IMR-90 (cell line): ENCODE results near the gene TBC1D16. TPM values are rescaled to one million over a fixed set of nuclear protein-coding genes. Genes with fewer than 3 reads are reported as not detected.

Experiments
- ATAC-seq: fragments of 200-7000 bp; cut with Tn5 transposase; 2 replicates; pipeline ENCODE4 v1.9.1; 2020; ENCODE audit warnings: low read depth, mild to moderate bottlenecking, moderate library complexity
- BruUV-seq: library from RNA; stranded (reverse); fragments of 400-500 nt; replicated peaks from 2 replicates; lab custom pipeline; 2021; lab: Mats Ljungman, UMichigan
- CTCF ChIA-PET: fragments of 300-600 bp; formaldehyde crosslinking; extraction: SDS; loops from one replicate; lab custom pipeline; 2021; ENCODE audit warnings: antibody characterized with exemption; lab: Yijun Ruan, JAX
- POLR2A ChIA-PET: fragments of 300-600 bp; sonication (Branson Sonifier 250); formaldehyde crosslinking; loops from one replicate; lab custom pipeline; 2022; ENCODE audit warnings: antibody characterized with exemption; ENCODE audit not compliant: unreplicated experiment; lab: Charles Lee
- DNase-seq: peaks from one replicate; pipeline ENCODE4 v3.0.0; 2013
- H2AFZ ChIP-seq: replicated peaks from 2 replicates; pipeline ENCODE3; 2013; ENCODE audit warnings: low read length, mild to moderate bottlenecking; ENCODE audit not compliant: poor library complexity
- H2AK5ac ChIP-seq: 2 replicates; pipeline ENCODE4 v1.6.1; 2013; ENCODE audit warnings: low read depth, low read length, inconsistent platforms
- H2AK9ac ChIP-seq: replicated peaks from 2 replicates; pipeline ENCODE3; 2013; ENCODE audit warnings: mild to moderate bottlenecking, low read depth, low read length, moderate library complexity; ENCODE audit not compliant: poor library complexity
- H2BK120ac ChIP-seq: 2 replicates; pipeline ENCODE4 v1.6.1; 2013; ENCODE audit warnings: low read depth, low read length, inconsistent platforms
- H2BK15ac ChIP-seq: 3 replicates; pipeline ENCODE4 v1.6.1; 2013; ENCODE audit warnings: low read depth, low read length, inconsistent platforms
- H2BK20ac ChIP-seq: 2 replicates; pipeline ENCODE4 v1.6.1; 2013; ENCODE audit warnings: low read depth, mild to moderate bottlenecking, inconsistent platforms, low read length, moderate library complexity
- H2BK5ac ChIP-seq: 2 replicates; pipeline ENCODE4 v1.6.1; 2013; ENCODE audit warnings: mild to moderate bottlenecking, low read depth, low read length, inconsistent platforms; ENCODE audit not compliant: poor library complexity, severe bottlenecking
- H3K14ac ChIP-seq: replicated peaks from 2 replicates; pipeline ENCODE4 v1.6.1; 2013; ENCODE audit warnings: low read depth, low read length, inconsistent platforms
- H3K18ac ChIP-seq: 2 replicates; pipeline ENCODE4 v1.6.1; 2013; ENCODE audit warnings: low read depth, low read length, control low read depth
- H3K23ac ChIP-seq: 2 replicates; pipeline ENCODE4 v1.6.1; 2013; ENCODE audit warnings: low read depth, low read length, inconsistent platforms
- H3K27ac ChIP-seq: 2 replicates; pipeline ENCODE4 v1.5.1; 2013; ENCODE audit warnings: mild to moderate bottlenecking, control low read depth, low read length; ENCODE audit not compliant: insufficient read depth
- H3K27me3 ChIP-seq: 2 replicates; pipeline ENCODE4 v1.6.1; 2013; ENCODE audit warnings: low read length; ENCODE audit not compliant: control insufficient read depth, insufficient read depth
- H3K36me3 ChIP-seq: 2 replicates; pipeline ENCODE4 v1.6.1; 2013; ENCODE audit warnings: low read length, mixed read lengths; ENCODE audit not compliant: control insufficient read depth, insufficient read depth
- H3K4ac ChIP-seq: 2 replicates; pipeline ENCODE4 v1.6.1; 2013; ENCODE audit warnings: low read depth, low read length, inconsistent platforms
- H3K4me1 ChIP-seq: 2 replicates; pipeline ENCODE4 v1.6.1; 2013; ENCODE audit warnings: low read length, mixed read lengths; ENCODE audit not compliant: control insufficient read depth, insufficient read depth
- H3K4me2 ChIP-seq: 2 replicates; pipeline ENCODE4 v1.6.1; 2013; ENCODE audit warnings: low read depth, mild to moderate bottlenecking, control low read depth, low read length, moderate library complexity
- H3K4me3 ChIP-seq: 2 replicates; pipeline ENCODE4 v1.5.1; 2013; ENCODE audit warnings: low read depth, mild to moderate bottlenecking, control low read depth, low read length, moderate library complexity; ENCODE audit not compliant: insufficient read depth
- H3K56ac ChIP-seq: 2 replicates; pipeline ENCODE4 v1.6.1; 2013; ENCODE audit warnings: low read length, inconsistent platforms; ENCODE audit not compliant: insufficient read depth; ENCODE audit errors: extremely low read depth
- H3K79me1 ChIP-seq, 2 experiments: 2 replicates each; pipeline ENCODE4 v1.6.1; 2013; ENCODE audit warnings: low read length in 2 of 2, inconsistent platforms in 1 of 2, low read depth in 1 of 2
- H3K9ac ChIP-seq: 2 replicates; pipeline ENCODE4 v1.6.1; 2013; ENCODE audit warnings: low read depth, low read length, control low read depth
- H3K9me1 ChIP-seq: 2 replicates; pipeline ENCODE4 v1.6.1; 2013; ENCODE audit warnings: low read length, inconsistent platforms; ENCODE audit not compliant: insufficient read depth
- H3K9me3 ChIP-seq: 2 replicates; pipeline ENCODE4 v1.6.1; 2013; ENCODE audit warnings: low read length; ENCODE audit not compliant: control insufficient read depth, insufficient read depth
- H4K20me1 ChIP-seq: 2 replicates; pipeline ENCODE4 v1.6.1; 2013; ENCODE audit warnings: low read length, inconsistent platforms; ENCODE audit not compliant: insufficient read depth
- H4K5ac ChIP-seq: 2 replicates; pipeline ENCODE4 v1.6.1; 2013; ENCODE audit warnings: mild to moderate bottlenecking, low read depth, low read length, control low read depth
- H4K8ac ChIP-seq, 2 experiments: 2 replicates each; pipeline ENCODE4 v1.6.1; 2013; ENCODE audit warnings: low read depth in 2 of 2, low read length in 2 of 2, control low read depth in 1 of 2, inconsistent platforms in 1 of 2
- H4K91ac ChIP-seq: 2 replicates; pipeline ENCODE4 v1.6.1; 2013; ENCODE audit warnings: low read depth, low read length, inconsistent platforms; ENCODE audit not compliant: insufficient read depth
- CHD1 ChIP-seq: IDR thresholded peaks from 2 replicates; pipeline ENCODE4 v1.6.1; 2012; ENCODE audit warnings: low read depth, low read length, improper control_type of control experiment
- MAFK ChIP-seq: IDR thresholded peaks from 2 replicates; pipeline ENCODE4 v1.6.1; 2012; ENCODE audit warnings: low read depth, low read length, improper control_type of control experiment
- MXI1 ChIP-seq: IDR thresholded peaks from 2 replicates; pipeline ENCODE4 v1.6.1; 2012; ENCODE audit warnings: low read depth, mild to moderate bottlenecking, low read length, moderate library complexity, borderline replicate concordance
- RFX5 ChIP-seq: IDR thresholded peaks from 2 replicates; pipeline ENCODE4 v1.8.0; 2012; ENCODE audit warnings: low read depth, mild to moderate bottlenecking, low read length, moderate library complexity
- WGBS, 2 experiments: methylation state at CpG; one replicate each; pipeline versions ENCODE4 v1.1.5 to v1.1.7; 2013; ENCODE audit warnings: missing lambda C conversion rate in 2 of 2; ENCODE audit not compliant: insufficient read length in 1 of 2; ENCODE audit errors: extremely low coverage in 2 of 2; 5-methylcytosine and 5-hydroxymethylcytosine counted together
- dilution Hi-C: fragments of 300-500 bp; cut with HindIII; formaldehyde crosslinking; loops from one replicate; pipeline ENCODE4 v1.14.3; 2018; ENCODE audit warnings: low sequenced_read_pairs; ENCODE audit not compliant: unreplicated experiment
- in situ Hi-C: fragments of 300-500 bp; cut with MboI; formaldehyde crosslinking; loops from 3 replicates; pipeline ENCODE4 v1.14.3; 2019; ENCODE audit warnings: low sequenced_read_pairs, inconsistent platforms, mixed read lengths
- intact Hi-C: fragments of 100-400 bp; cut with micrococcal nuclease; formaldehyde crosslinking; loops from 2 replicates; pipeline ENCODE4 v1.10.0; 2022
- polyA plus RNA-seq, 3 experiments: library from polyadenylated mRNA; depleted of rRNA; stranded (reverse); fragments of >200 nt; gene quantifications; 2 replicates each; pipeline ENCODE4 v1.2.3, GENCODE V29; 2012; ENCODE audit warnings: low replicate concordance in 1 of 3
- total RNA-seq: library from RNA; depleted of rRNA; stranded (reverse); fragments of >200 nt; gene quantifications from 2 replicates; pipeline ENCODE4 v1.2.3, GENCODE V29; 2012
- TF ChIP-seq, protein P1 (sequence below): conservative IDR thresholded peaks from 2 replicates; pipeline ENCODE4 v1.5.1; 2012; ENCODE audit warnings: mild to moderate bottlenecking, low read depth, low read length, improper control_type of control experiment

Gene TBC1D16
- total and polyA plus RNA-seq, 2 of the 4 experiments (the other 2 are of a cell fraction), result 10.1 to 16.7 TPM

DNA sequence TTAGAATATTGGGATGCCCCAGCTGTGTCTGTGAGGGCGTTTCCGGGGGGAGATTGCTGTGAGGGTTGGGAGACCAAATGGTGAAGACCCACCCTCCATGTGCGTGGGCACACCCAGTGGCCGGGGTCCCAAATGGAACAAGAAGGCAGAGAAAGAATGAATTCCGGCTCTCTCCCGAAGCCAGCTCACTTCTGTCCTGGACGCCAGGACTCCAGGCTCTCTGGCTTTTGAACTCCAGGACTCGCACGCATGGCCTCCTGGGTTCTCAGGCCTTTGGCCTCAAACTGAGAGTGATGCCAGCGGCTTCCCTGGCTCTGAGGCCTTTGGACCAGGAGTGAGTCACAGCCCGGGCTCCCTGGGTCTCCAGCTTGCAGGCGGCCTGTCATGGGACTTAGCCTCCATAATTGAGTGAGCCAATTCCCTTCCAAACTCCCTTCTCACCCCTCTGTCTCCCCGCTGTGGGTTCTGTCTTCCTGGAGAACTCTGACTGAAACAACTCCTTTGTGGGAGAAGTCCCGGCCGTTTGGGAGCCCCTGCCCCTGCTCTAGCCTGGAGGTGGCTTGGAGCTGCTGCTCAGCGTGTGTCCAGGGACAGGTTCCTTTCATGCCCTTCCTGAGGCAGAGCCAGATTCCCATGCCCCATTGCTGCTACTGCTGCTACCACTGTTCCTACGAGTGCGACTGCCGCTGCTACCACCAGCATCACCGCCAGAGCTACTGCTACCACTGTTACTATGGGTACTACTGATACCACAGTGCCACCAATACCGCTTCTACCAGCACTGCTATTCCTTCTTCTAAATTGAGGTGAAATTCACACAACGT lies 146.6 kb downstream of the TBC1D16 start:
- Histone ChIP-seq H2AFZ (no peak overlapping the region), H3K18ac (no peak overlapping the region), H4K20me1 (no peaks in the 10 kb centered on the region), H3K14ac (no peak overlapping the region), H3K23ac (no peak overlapping the region), H4K8ac (no peak overlapping the region), H3K4ac (no peak overlapping the region), H3K27me3 (peaks cover 42% of the 10 kb centered on the region), H3K27ac (no peak overlapping the region), H3K4me2 (no peak overlapping the region), H4K91ac (no peak overlapping the region), H3K9ac (no peak overlapping the region), H2BK15ac (no peak overlapping the region), H2AK9ac (no peak overlapping the region), H3K9me1 (no peaks in the 10 kb centered on the region), H3K9me3 (no peaks in the 10 kb centered on the region), H3K4me3 (no peak overlapping the region), H2BK20ac (no peak overlapping the region), H2BK5ac (no peak overlapping the region), H2BK120ac (no peak overlapping the region), H3K4me1 (no peaks in the 10 kb centered on the region), H3K36me3 (no peaks in the 10 kb centered on the region), H3K79me1 (no peaks in the 10 kb centered on the region), H3K56ac (no peak overlapping the region), H2AK5ac (no peak overlapping the region), H4K5ac (no peak overlapping the region)
- POLR2A ChIA-PET, result no interaction called here
- dilution Hi-C loops, result no loop called here
- DNase-seq, result no peak
- 72% methylated on average over 12 of the region's 22 CpGs; no CpG with 5 or more reads in 1 of the 2 experiments for WGBS, 2 experiments
- intact Hi-C loops, result no loop called here
- in situ Hi-C loops, result no loop called here
- CTCF ChIA-PET, result interaction anchor here (0.6 kb wide), 1 partner anchor 35 kb away, joined by 3 read pairs; no protein-coding TSS in a partner anchor
- TF ChIP-seq RFX5 (no peak), MXI1 (no peak), CHD1 (no peak), MAFK (no peak)
- TF ChIP-seq, protein P1, sequence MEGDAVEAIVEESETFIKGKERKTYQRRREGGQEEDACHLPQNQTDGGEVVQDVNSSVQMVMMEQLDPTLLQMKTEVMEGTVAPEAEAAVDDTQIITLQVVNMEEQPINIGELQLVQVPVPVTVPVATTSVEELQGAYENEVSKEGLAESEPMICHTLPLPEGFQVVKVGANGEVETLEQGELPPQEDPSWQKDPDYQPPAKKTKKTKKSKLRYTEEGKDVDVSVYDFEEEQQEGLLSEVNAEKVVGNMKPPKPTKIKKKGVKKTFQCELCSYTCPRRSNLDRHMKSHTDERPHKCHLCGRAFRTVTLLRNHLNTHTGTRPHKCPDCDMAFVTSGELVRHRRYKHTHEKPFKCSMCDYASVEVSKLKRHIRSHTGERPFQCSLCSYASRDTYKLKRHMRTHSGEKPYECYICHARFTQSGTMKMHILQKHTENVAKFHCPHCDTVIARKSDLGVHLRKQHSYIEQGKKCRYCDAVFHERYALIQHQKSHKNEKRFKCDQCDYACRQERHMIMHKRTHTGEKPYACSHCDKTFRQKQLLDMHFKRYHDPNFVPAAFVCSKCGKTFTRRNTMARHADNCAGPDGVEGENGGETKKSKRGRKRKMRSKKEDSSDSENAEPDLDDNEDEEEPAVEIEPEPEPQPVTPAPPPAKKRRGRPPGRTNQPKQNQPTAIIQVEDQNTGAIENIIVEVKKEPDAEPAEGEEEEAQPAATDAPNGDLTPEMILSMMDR, result no peak
- BruUV-seq, result no TSS peak
- no peak for ATAC-seq
